IPS-20b (cell line): ENCODE results near the gene SEZ6.

Experiments used
- H3K27ac ChIP-seq: one replicate; pipeline ENCODE4 v1.5.1; 2013; ENCODE audit warnings: low read length
- H3K27me3 ChIP-seq: 2 replicates; pipeline ENCODE4 v1.6.1; 2013; ENCODE audit warnings: mild to moderate bottlenecking, low read length, inconsistent platforms; ENCODE audit not compliant: insufficient read depth
- H3K36me3 ChIP-seq: 2 replicates; pipeline ENCODE4 v1.6.1; 2013; ENCODE audit warnings: low read depth, mild to moderate bottlenecking, inconsistent platforms, low read length, moderate library complexity; ENCODE audit not compliant: insufficient read depth
- H3K4me1 ChIP-seq: 2 replicates; pipeline ENCODE4 v1.6.1; 2013; ENCODE audit warnings: mild to moderate bottlenecking, control low read depth, inconsistent platforms, low read length, moderate library complexity; ENCODE audit not compliant: insufficient read depth
- H3K4me3 ChIP-seq: 2 replicates; pipeline ENCODE4 v1.5.1; 2013; ENCODE audit warnings: mild to moderate bottlenecking, low read length, inconsistent platforms
- H3K9ac ChIP-seq: 2 replicates; pipeline ENCODE4 v1.6.1; 2013; ENCODE audit warnings: low read depth, mild to moderate bottlenecking, inconsistent platforms, low read length, moderate library complexity
- H3K9me3 ChIP-seq: 2 replicates; pipeline ENCODE4 v1.6.1; 2013; ENCODE audit warnings: mild to moderate bottlenecking, low read depth, low read length, inconsistent platforms; ENCODE audit not compliant: insufficient read depth

Gene SEZ6

DNA sequence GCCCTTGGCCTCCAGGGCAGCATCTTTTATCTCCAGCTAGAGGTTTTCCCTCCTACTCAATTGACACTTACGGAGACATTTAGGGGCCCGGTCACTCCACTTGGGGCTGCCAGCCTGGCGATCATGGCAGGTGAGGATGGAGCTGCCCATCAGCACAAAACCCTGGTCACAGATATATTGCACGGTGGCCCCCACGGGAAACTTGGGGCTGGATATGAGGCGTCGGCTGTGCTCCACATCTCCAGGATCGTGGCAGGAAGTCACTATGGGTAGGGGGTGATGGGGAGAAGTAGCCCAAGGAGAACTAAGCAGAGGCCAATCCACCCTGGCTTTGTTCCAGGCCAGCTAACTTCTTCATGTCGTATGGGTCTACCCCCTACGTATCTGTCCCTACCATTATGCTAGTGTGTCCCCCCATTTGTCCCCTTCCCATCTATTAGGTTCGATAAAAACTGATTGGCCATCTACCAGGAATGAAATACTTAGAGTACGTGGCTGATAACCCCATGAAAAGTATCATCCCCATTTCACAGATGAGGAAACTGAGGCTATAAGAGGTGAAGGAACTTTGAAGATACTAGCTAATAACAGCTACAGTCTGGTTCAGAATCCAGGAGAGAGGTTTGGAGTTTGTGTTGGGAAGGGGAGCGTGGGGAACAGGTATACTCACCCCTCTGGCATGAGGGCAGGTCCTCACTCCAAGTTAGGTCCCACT is 48.4 kb downstream of the SEZ6 start:
- Histone ChIP-seq H3K27me3 (no peaks in the 10 kb centered on the region), H3K36me3 (no peaks in the 10 kb centered on the region), H3K9me3 (no peaks in the 10 kb centered on the region), H3K4me1 (peaks cover 8% of the 10 kb centered on the region; the same call in 1 of the 2 replicates), H3K27ac (no peak overlapping the region), H3K9ac (no peak overlapping the region), H3K4me3 (no peak overlapping the region)

DNA sequence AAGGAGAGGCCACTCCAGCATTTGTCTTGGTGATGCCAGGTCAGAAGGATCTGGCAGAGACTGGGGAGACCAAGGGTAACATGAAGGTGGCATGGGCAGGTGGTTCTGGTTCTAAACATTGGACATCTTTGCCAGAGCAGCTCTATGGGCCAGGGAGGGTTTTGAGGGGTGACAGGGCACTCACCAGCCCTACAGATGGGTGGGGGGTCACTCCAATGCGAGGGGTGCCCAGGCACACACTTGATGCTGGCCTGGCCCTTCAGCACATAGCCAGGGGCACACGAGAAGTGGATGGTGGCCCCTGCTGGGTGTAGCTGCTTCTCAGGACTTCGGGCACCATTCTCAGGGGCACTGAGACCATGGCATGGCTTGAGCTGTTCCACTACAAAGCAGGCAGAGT is 49.0 kb downstream of the SEZ6 start:
- Histone ChIP-seq H3K9me3 (no peaks in the 10 kb centered on the region), H3K27ac (no peak overlapping the region), H3K4me3 (no peak overlapping the region), H3K27me3 (no peaks in the 10 kb centered on the region), H3K36me3 (no peaks in the 10 kb centered on the region), H3K9ac (no peak overlapping the region), H3K4me1 (peaks cover 8% of the 10 kb centered on the region; the same call in 1 of the 2 replicates)

DNA sequence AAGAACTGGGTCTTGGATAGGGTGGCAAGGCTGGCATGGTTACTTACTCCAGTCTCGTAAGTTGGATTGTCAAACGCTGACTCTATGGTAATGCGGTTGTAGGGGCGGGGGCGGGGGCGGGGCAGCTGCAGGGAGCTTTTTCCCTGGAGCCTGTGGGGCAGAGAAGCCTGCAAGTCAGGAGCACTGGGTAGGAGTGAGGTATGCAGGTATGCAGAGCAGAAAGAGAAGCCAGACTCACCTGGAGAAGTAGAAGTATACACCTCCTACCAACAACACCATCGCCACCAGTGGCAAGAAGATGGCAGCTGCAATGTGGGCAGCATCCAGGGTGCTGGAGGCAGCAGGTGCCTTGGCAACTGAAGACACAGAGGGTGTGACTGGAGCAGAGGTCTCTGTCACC is 49.7 kb downstream of the SEZ6 start:
- Histone ChIP-seq H3K4me3 (no peak overlapping the region), H3K27ac (no peak overlapping the region), H3K4me1 (peaks cover 8% of the 10 kb centered on the region; the same call in 1 of the 2 replicates), H3K9ac (no peak overlapping the region), H3K27me3 (no peaks in the 10 kb centered on the region), H3K9me3 (no peaks in the 10 kb centered on the region), H3K36me3 (no peaks in the 10 kb centered on the region)

DNA sequence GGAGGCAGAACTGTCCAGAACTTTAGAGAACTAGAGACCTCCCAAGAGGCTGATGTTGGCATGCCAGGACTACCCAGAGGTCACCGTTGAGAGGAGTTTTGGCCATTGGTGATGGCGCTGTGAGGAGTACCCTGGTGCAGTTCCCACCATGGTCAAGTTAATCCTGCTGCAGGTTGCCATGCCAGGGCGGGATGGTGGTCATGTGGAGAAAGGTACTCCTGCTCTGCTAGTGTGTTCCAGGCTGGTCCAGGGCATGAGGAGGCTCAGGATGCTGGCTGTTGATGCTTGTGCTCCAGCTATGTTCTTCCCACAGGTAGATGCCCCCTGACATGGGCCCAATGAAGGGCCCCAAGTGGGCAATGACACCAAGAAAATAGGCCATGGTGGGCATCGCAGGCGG is 50.4 kb downstream of the SEZ6 start:
- Histone ChIP-seq H3K4me3 (no peak overlapping the region), H3K9ac (no peak overlapping the region), H3K27me3 (no peaks in the 10 kb centered on the region), H3K4me1 (peaks cover 8% of the 10 kb centered on the region; the same call in 1 of the 2 replicates), H3K36me3 (no peaks in the 10 kb centered on the region), H3K9me3 (no peaks in the 10 kb centered on the region), H3K27ac (no peak overlapping the region)

DNA sequence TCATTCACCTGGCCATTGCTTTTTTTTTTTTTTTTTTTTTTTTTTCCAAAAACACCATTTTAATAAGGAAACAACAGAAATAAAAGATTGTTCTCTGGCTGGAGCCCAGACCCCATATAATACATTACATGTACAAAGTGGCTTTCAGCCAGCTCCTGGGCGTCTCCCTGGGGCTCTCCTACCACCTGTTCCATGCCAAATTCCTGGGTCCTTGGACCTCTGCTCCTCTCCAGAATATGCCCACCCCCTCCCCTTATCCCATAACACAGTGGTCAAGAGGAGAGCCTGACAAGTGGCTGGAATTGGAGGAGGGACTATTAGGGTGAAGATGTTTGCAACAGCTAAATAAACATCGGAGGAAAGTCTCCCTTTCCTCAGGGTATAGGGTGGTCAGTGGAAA is 50.9 kb downstream of the SEZ6 start:
- H3K9ac ChIP-seq = no peak overlapping the region
- no peak overlapping the region for H3K4me3 ChIP-seq
- H3K27ac ChIP-seq = no peak overlapping the region
- H3K9me3 ChIP-seq = no peaks in the 10 kb centered on the region
- no peaks in the 10 kb centered on the region for H3K36me3 ChIP-seq
- H3K4me1 ChIP-seq = peaks cover 8% of the 10 kb centered on the region; the same call in 1 of the 2 replicates
- no peaks in the 10 kb centered on the region for H3K27me3 ChIP-seq

DNA sequence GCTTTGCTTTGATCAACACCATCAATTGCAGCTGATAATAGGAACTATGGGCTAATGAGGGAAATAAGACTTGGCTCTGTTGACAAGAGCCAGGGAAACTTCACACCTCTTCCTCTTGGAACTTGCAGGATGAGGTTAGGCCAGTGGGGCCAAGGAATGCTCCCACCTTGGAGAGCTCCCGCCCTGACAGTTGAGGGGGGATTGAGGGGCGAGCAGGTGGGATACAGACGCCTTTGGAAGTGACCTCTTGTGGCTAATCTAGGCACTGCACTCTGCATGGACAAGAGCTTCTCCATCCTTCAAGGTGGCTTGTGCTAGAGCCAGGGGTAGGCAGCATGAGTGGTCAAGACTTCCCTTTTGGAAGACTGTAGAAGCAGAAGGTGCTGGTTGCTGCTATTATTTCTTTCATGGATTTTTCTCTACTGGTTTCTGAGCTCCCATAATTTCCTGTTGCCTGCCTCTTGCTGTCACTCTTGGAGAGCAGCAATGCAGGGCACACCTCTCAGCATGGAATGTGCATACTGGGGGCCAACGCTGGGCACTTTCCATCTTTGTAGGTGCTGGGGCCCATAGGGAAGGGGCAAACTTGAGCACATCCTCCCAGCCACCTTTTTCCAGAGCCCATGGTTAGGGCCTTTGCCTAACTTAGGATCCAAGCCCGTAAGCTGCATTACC is 52.3 kb downstream of the SEZ6 start:
- Histone ChIP-seq H3K4me3 (no peak overlapping the region), H3K9me3 (no peaks in the 10 kb centered on the region), H3K27me3 (no peaks in the 10 kb centered on the region), H3K9ac (no peak overlapping the region), H3K36me3 (peaks cover 3% of the 10 kb centered on the region; the same call in 1 of the 2 replicates), H3K4me1 (peaks cover 8% of the 10 kb centered on the region), H3K27ac (no peak overlapping the region)

DNA sequence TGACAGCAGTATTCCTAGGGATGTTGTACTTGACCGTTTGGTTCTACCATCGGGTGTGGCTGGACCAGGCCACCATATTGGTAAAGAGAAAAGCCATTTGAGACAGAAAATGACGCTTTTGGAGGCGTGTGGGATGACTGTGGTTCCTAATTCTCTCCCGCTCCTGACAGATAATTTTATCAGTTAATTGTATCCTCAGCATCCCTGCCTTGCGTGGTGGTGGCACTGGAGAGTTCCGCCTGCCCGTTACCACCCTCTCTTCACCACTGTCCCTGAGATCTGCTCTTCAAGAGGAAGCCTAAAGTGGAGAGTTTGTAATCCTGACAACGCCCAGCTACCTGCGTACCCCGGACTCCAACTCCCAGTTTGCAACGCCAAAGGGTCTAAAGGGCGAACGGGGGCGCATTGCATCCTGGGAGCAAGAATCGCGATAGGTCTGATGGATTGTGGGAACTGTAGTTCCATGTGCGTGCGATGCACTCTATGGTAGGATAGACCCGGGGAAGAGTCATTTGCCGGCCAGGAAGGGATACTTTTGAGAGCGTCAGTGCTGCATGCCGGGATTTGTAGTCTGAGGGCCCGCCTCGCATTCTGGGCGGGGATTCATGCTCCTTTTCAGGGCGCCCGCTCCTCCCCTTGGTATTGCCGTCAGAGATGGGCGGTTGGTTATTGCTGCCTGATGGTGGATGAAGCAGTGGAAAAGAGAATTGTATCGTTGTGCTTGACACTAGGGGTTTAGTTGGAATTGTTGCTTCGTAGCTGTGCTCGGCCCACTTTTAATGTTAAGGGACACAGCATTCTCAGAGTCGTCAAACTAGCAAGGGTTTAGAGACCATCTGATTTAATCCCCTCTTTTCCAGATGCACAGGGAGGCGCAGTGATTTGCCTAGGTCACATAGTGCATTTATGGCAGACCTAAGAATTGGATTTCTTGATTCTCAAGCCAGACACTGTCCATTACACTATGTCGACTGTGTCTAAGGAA is 53.5 kb downstream of the SEZ6 start:
- Histone ChIP-seq H3K27me3 (no peaks in the 10 kb centered on the region), H3K4me3 (peak overlapping the region; percentile 84), H3K4me1 (peaks cover 18% of the 10 kb centered on the region), H3K9ac (peak overlapping the region; percentile 89), H3K27ac (peak overlapping the region; percentile 89), H3K9me3 (no peaks in the 10 kb centered on the region), H3K36me3 (peaks cover 14% of the 10 kb centered on the region; the same call in 1 of the 2 replicates)

DNA sequence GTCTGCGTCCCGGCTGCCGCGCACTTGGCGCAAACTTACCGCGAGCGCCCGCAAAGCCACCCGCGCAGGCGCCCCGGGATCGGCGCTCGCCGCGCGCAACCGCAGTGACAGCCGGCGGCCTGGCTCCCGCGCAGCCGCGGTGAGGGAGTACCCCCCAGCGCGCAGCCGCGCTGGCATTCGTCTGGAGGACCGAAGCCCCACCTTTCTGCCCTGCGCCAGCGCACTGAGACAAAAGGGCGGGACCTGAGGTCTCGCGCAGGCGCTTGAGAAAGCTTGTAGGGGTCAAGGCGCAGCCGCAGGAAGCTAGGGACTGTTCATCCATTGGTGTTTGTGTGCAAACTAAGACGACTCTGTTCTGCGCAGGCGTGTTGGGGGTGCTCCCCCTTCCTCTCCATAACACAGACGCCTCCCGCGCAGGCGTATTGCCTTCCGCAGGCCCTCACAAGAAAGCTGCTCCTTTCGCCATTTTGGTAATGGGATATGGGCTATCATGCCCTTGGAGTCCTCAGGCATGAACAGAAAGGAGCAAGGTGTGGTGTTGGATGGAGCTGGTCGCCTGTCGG is 54.3 kb downstream of the SEZ6 start, which contains the start of gene PHF12:
Gene PHF12, minus strand, starts transcription at position 91 of the 563 bp plus-strand sequence. CDS start 558 bp downstream, outside the sequence.
- Histone ChIP-seq H3K9ac (peak within 1 kb of the TSS; percentile 97), H3K4me3 (peak within 1 kb of the TSS; percentile 84), H3K4me1 (peaks cover 18% of the 10 kb centered on the region), H3K27ac (peak within 1 kb of the TSS; percentile 89), H3K27me3 (no peaks in the 10 kb centered on the region), H3K9me3 (no peaks in the 10 kb centered on the region), H3K36me3 (peaks cover 20% of the 10 kb centered on the region; the same call in 1 of the 2 replicates)

DNA sequence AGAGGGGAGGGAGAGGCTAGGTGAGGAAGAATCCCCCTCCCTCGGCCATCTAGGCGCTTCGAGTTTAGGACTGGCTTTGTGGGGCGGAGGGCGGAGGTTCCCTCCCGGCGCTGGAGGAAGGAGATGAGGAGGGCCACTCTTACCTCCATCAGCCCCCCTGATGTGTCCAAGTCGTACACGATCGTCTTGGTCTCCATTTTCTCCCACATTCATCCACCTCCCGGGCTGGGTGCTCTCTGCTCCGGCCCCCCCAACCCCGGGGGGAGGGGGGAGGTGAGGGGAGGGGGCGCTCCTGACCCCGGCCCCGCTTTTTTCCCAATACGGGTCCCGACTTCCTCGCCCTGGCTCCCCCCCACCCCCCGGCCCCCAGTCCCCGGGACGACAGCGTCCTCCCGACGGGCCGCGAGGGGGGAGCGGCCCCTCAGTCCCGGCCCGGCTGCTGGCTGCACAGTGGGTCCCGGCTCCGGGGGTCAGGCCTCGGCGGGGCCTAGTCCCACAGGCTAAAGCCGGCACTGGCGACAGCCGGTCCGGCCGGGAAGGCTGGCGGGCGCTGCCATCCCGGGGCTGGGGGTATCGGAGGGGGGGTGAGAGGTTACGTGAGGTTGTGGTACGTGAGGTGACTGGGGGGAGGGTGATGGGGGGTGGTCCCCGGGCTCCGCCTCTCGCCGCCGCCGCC is 54.9 kb downstream of the SEZ6 start:
- H3K4me1 ChIP-seq = peaks cover 18% of the 10 kb centered on the region
- H3K4me3 ChIP-seq = peak overlapping the region; percentile 84
- H3K27ac ChIP-seq = peak overlapping the region; percentile 80
- H3K9ac ChIP-seq = peak overlapping the region; percentile 97
- no peaks in the 10 kb centered on the region for H3K9me3 ChIP-seq
- no peaks in the 10 kb centered on the region for H3K27me3 ChIP-seq
- peaks cover 26% of the 10 kb centered on the region; the same call in 1 of the 2 replicates for H3K36me3 ChIP-seq

DNA sequence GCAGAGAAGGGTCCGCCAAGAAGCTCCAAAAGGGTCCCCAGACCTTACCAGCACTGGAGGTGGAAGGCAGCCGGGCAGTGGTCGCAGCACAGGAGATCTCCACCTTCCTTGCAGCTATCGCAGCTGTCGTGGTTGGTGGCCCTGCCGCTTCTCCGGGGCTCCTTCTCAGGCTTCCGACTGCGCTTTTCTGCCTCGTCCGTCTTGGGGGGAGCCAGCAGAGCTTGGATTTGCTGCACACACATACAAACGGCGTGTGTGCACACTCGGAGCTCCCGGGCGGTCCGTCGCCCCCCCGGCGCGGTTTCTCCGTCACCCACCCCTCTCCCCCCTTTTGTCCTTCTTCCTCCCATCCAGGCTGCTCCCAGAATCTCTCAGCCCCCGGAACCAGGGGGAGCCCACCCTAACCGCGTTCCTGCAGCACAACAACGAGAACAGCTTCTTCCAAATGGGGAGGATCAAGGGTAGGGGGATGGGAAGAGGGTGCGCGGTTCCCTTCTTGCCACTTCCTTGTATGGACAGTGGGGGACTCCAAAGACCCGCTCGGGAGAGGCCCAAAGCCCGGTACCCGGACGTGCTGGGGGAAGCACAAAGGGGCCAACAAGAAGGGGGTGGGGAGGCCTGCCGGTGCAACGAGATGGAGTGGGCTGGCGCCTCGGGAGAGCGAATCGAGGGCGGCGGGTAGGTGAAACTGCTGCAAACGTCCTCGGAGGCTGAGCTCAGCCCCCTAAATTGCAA is 55.6 kb downstream of the SEZ6 start:
- H3K4me1 ChIP-seq = peaks cover 18% of the 10 kb centered on the region

More for the DNA sequence above, 55.6 kb downstream of the SEZ6 start:
- Histone ChIP-seq H3K4me3 (peak overlapping the region; percentile 84), H3K9ac (peak overlapping the region; percentile 97), H3K36me3 (peaks cover 29% of the 10 kb centered on the region; the same call in 1 of the 2 replicates), H3K27ac (peak overlapping the region; percentile 80), H3K9me3 (no peaks in the 10 kb centered on the region), H3K27me3 (no peaks in the 10 kb centered on the region)
